HEK293T (cell line): ENCODE measurements around the gene TMEM174.
A peak's percentile ranks its signal among the peaks of the same experiment; 100 is the strongest.

Source experiments
- ARNT ChIP-seq: fragments of 450-650 bp; IDR thresholded peaks from 2 replicates; pipeline ENCODE4 v1.6.1; 2017; ENCODE audit warnings: mild to moderate bottlenecking
- BHLHE40 ChIP-seq: fragments of 450-650 bp; IDR thresholded peaks from 2 replicates; pipeline ENCODE4 v1.6.1; 2016; ENCODE audit warnings: mild to moderate bottlenecking, moderate library complexity, borderline replicate concordance
- CTBP1 ChIP-seq: fragments of 450-650 bp; IDR thresholded peaks from 2 replicates; pipeline ENCODE4 v1.6.1; 2016; ENCODE audit warnings: borderline replicate concordance
- FOXM1 ChIP-seq: fragments of 450-650 bp; IDR thresholded peaks from 2 replicates; pipeline ENCODE4 v1.6.1; 2017; ENCODE audit warnings: mild to moderate bottlenecking, borderline replicate concordance
- LEF1 ChIP-seq: fragments of 450-650 bp; IDR thresholded peaks from 2 replicates; pipeline ENCODE4 v1.6.1; 2017; ENCODE audit warnings: mild to moderate bottlenecking, borderline replicate concordance
- SP1 ChIP-seq: fragments of 450-650 bp; IDR thresholded peaks from 2 replicates; pipeline ENCODE4 v1.6.1; 2017
- SUZ12 ChIP-seq: fragments of 450-650 bp; IDR thresholded peaks from 2 replicates; pipeline ENCODE4 v1.6.1; 2016; ENCODE audit warnings: mild to moderate bottlenecking
- TARDBP ChIP-seq: fragments of 450-650 bp; IDR thresholded peaks from 2 replicates; pipeline ENCODE4 v1.6.1; 2016
- TF ChIP-seq, protein P1 (sequence below): fragments of 450-650 bp; IDR thresholded peaks from 2 replicates; pipeline ENCODE4 v1.6.1; 2016

DNA sequence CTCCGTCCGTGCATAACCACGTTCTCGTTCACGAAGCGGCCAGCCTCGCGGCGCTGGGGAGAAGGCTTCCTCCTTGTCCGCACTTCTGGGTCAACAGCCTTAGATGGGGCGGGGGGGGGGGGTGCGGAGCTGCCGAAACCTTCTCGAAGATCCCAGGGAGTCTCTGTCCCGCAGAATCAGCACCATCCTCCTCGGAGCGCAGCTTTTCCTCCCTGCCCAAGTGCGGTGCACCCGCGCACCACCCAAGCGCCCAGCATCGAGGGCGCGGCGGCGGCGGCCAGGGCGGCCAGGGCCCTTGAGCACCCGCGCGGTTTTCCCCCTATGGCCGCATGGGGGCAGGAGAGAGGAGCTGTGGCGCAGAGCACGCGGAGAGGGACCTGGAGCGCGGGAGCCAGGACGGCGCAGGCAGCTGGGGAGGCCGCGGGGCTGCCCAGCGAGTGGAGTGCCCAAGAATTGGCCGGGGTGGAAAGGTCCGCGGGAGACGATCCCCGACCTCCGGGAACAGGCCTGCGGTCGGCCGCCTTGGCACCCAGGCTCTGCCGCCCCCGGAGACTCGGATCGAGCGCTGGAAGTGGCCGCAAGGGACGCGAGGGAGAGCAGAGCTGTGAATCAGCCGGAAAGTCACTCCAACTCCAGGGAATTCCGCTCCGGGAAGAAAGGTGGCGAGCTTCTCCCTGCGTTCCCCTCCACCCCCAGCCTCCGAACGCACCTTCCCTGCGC, 43.1 kb downstream of the TMEM174 start:
- no peak for TF ChIP-seq TARDBP
- no peak for TF ChIP-seq SUZ12
- TF ChIP-seq SP1, result no peak
- TF ChIP-seq BHLHE40, result no peak
- TF ChIP-seq CTBP1, result peak; percentile 18; the same call in 1 of the 2 replicates
- TF ChIP-seq, protein P1, sequence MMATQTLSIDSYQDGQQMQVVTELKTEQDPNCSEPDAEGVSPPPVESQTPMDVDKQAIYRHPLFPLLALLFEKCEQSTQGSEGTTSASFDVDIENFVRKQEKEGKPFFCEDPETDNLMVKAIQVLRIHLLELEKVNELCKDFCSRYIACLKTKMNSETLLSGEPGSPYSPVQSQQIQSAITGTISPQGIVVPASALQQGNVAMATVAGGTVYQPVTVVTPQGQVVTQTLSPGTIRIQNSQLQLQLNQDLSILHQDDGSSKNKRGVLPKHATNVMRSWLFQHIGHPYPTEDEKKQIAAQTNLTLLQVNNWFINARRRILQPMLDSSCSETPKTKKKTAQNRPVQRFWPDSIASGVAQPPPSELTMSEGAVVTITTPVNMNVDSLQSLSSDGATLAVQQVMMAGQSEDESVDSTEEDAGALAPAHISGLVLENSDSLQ, result no peak
- no peak for TF ChIP-seq LEF1
- TF ChIP-seq FOXM1, result no peak
- TF ChIP-seq ARNT, result no peak
